HEK293 (cell line): ENCODE data around the gene MYH7B.

Source experiments
- CTCF ChIA-PET: fragments of 350-600 bp; formaldehyde crosslinking; extraction: SDS; loops from one replicate; lab custom pipeline; 2021; ENCODE audit warnings: antibody characterized with exemption; lab: Yijun Ruan, JAX
- POLR2A ChIA-PET: fragments of 300-600 bp; formaldehyde crosslinking; extraction: SDS; loops from one replicate; lab custom pipeline; 2020; ENCODE audit warnings: antibody characterized with exemption, inconsistent platforms; lab: Yijun Ruan, JAX
- H3K27ac ChIP-seq: fragments of 200-500 bp; sonication (Bioruptor generic); 2 replicates; pipeline ENCODE4 v1.5.1; 2014; ENCODE audit warnings: low read depth, low read length, control low read depth, inconsistent platforms; ENCODE audit errors: extremely low read depth
- H3K36me3 ChIP-seq, 2 experiments: fragments of 200-500 bp in 1 of 2; sonication (Bioruptor generic) in 1 of 2; 1 replicate in 1 of 2; 2 replicates in 1 of 2; pipeline ENCODE4 v1.5.1; 2014 to 2017; ENCODE audit warnings: inconsistent platforms in 2 of 2, low read length in 2 of 2; ENCODE audit not compliant: control insufficient read depth in 2 of 2, insufficient read depth in 1 of 2
- H3K4me1 ChIP-seq: fragments of 200-500 bp; sonication (Bioruptor generic); 2 replicates; pipeline ENCODE4 v1.5.1; 2014; ENCODE audit warnings: mild to moderate bottlenecking, low read length, inconsistent platforms; ENCODE audit not compliant: control insufficient read depth, insufficient read depth
- H3K4me3 ChIP-seq: 2 replicates; pipeline ENCODE4 v1.5.1; 2011; ENCODE audit warnings: low read depth, mild to moderate bottlenecking, control low read depth, low read length, moderate library complexity
- H3K9me3 ChIP-seq: fragments of 200-500 bp; sonication (Bioruptor generic); 2 replicates; pipeline ENCODE4 v1.5.1; 2014; ENCODE audit warnings: low read depth, low read length, inconsistent platforms; ENCODE audit not compliant: control insufficient read depth, insufficient read depth
- GLI2 ChIP-seq: fragments of 450-650 bp; formaldehyde crosslinking; IDR thresholded peaks from 2 replicates; pipeline ENCODE4; 2017; ENCODE audit warnings: missing biosample characterization, missing genetic modification characterization, low read depth, borderline replicate concordance
- HOXC10 ChIP-seq: sonication (generic); formaldehyde crosslinking; IDR thresholded peaks from 2 replicates; pipeline ENCODE4 v1.8.1; 2023; ENCODE audit warnings: mild to moderate bottlenecking, missing genetic modification reagents
- MYNN ChIP-seq: fragments of 450-650 bp; formaldehyde crosslinking; IDR thresholded peaks from 2 replicates; pipeline ENCODE4 v1.5.1; 2016; ENCODE audit warnings: missing biosample characterization, missing genetic modification characterization, borderline replicate concordance
- PBX3 ChIP-seq: sonication (generic); formaldehyde crosslinking; IDR thresholded peaks from 2 replicates; pipeline ENCODE4 v1.8.1; 2022; ENCODE audit warnings: mild to moderate bottlenecking, moderate library complexity, missing genetic modification reagents
- PRDM1 ChIP-seq: fragments of 450-650 bp; formaldehyde crosslinking; IDR thresholded peaks from 2 replicates; pipeline ENCODE4; 2016; ENCODE audit warnings: missing biosample characterization, missing genetic modification characterization
- SALL2 ChIP-seq: fragments of 450-650 bp; formaldehyde crosslinking; IDR thresholded peaks from 2 replicates; pipeline ENCODE4 v1.5.0; 2017; ENCODE audit warnings: missing biosample characterization, mild to moderate bottlenecking, missing genetic modification characterization, borderline replicate concordance
- ZBTB17 ChIP-seq: fragments of 450-650 bp; formaldehyde crosslinking; IDR thresholded peaks from 2 replicates; pipeline ENCODE4 v1.5.1; 2016; ENCODE audit warnings: missing biosample characterization, missing genetic modification characterization
- ZNF274 ChIP-seq, 2 experiments: fragments of 200-500 bp in 1 of 2; fragments of 450-650 bp in 1 of 2; sonication (Bioruptor generic) in 1 of 2; formaldehyde crosslinking in 1 of 2; IDR thresholded peaks; 2 replicates each; pipeline versions ENCODE4 v1.5.1 to v1.6.1; 2014 to 2016; ENCODE audit warnings: borderline replicate concordance in 1 of 2, inconsistent platforms in 1 of 2, low read length in 1 of 2, missing biosample characterization in 1 of 2, missing genetic modification characterization in 1 of 2
- ZNF311 ChIP-seq: fragments of 450-650 bp; formaldehyde crosslinking; IDR thresholded peaks from 2 replicates; pipeline ENCODE4 v1.5.1; 2017; ENCODE audit warnings: missing biosample characterization, missing genetic modification characterization, borderline replicate concordance
- ZNF350 ChIP-seq: fragments of 450-650 bp; formaldehyde crosslinking; IDR thresholded peaks from 2 replicates; pipeline ENCODE4 v1.5.0; 2017; ENCODE audit warnings: missing biosample characterization, mild to moderate bottlenecking, missing genetic modification characterization
- ZNF529 ChIP-seq: fragments of 450-650 bp; formaldehyde crosslinking; IDR thresholded peaks from 2 replicates; pipeline ENCODE4 v1.5.1; 2017; ENCODE audit warnings: missing genetic modification characterization, missing biosample characterization; ENCODE audit not compliant: insufficient replicate concordance
- ZNF580 ChIP-seq: fragments of 450-650 bp; formaldehyde crosslinking; IDR thresholded peaks from 2 replicates; pipeline ENCODE4 v1.5.1; 2016; ENCODE audit warnings: missing biosample characterization, missing genetic modification characterization
- ZNF600 ChIP-seq: fragments of 450-650 bp; formaldehyde crosslinking; IDR thresholded peaks from 2 replicates; pipeline ENCODE4 v1.5.1; 2016; ENCODE audit warnings: missing biosample characterization, missing genetic modification characterization
- ZNF626 ChIP-seq: fragments of 450-650 bp; sonication (Bioruptor Pico); formaldehyde crosslinking; IDR thresholded peaks from 2 replicates; pipeline ENCODE4 v1.5.1; 2018; ENCODE audit warnings: missing biosample characterization, missing genetic modification characterization, inconsistent platforms
- ZNF629 ChIP-seq: fragments of 450-650 bp; formaldehyde crosslinking; IDR thresholded peaks from 2 replicates; pipeline ENCODE4 v1.5.1; 2017; ENCODE audit warnings: missing biosample characterization, missing genetic modification characterization
- ZNF658 ChIP-seq: fragments of 450-650 bp; formaldehyde crosslinking; IDR thresholded peaks from 2 replicates; pipeline ENCODE4; 2016; ENCODE audit warnings: missing biosample characterization, missing genetic modification characterization
- ZNF692 ChIP-seq: fragments of 450-650 bp; formaldehyde crosslinking; IDR thresholded peaks from 2 replicates; pipeline ENCODE4 v1.5.1; 2016; ENCODE audit warnings: missing biosample characterization, missing genetic modification characterization
- ZNF701 ChIP-seq: fragments of 450-650 bp; formaldehyde crosslinking; IDR thresholded peaks from 2 replicates; pipeline ENCODE4 v1.5.1; 2016; ENCODE audit warnings: missing biosample characterization, missing genetic modification characterization
- ZNF76 ChIP-seq: fragments of 450-650 bp; formaldehyde crosslinking; IDR thresholded peaks from 2 replicates; pipeline ENCODE4; 2016; ENCODE audit warnings: low read depth, missing biosample characterization, missing genetic modification characterization, borderline replicate concordance

Gene MYH7B

GRCh38 chr20:34998331-34998950, 42.8 kb downstream of the MYH7B start:
- ChIA-PET POLR2A (no interaction called here), CTCF (interaction anchor here (0.6 to 1.8 kb wide), 3 partner anchors 39 to 164 kb away, joined by 3 to 6 read pairs (median 3); no protein-coding TSS in a partner anchor)
- Histone ChIP-seq H3K9me3 (no peaks in the 10 kb centered on the region), H3K4me1 (no peaks in the 10 kb centered on the region), H3K27ac (no peak overlapping the region), H3K36me3 (peaks cover 0 to 91% of the 10 kb centered on the region in 2 experiments; a peak in 1 of 3 replicates), H3K4me3 (no peak overlapping the region)
- TF ChIP-seq ZNF600 (tag by site-specific recombination) (0 out of 2 replicates have a peak, but pooled peaks have one; percentile 3), ZNF350 (tag by site-specific recombination) (no peak), MYNN (no peak), ZNF274 (IDR thresholded peaks at IDR 0.05; ENCODE audit: low read length) (no peak), ZNF274 (tag by site-specific recombination; IDR thresholded peaks at IDR 0.05; ENCODE audit: borderline replicate concordance) (no peak), ZNF529 (no peak), GLI2 (tag by site-specific recombination) (no peak), ZBTB17 (tag by site-specific recombination) (peak; percentile 55; the same call in 1 of the 2 replicates), ZNF658 (tag by site-specific recombination) (no peak), ZNF629 (tag by site-specific recombination) (no peak), PBX3 (no peak), SALL2 (tag by site-specific recombination) (no peak), ZNF701 (tag by site-specific recombination) (no peak)

- POLR2A ChIA-PET: no interaction called here
- H3K4me3 ChIP-seq: no peak overlapping the region
- no peaks in the 10 kb centered on the region for H3K9me3 ChIP-seq
- peaks cover 0 to 91% of the 10 kb centered on the region in 2 experiments; a peak in 1 of 3 replicates for H3K36me3 ChIP-seq
- no peak overlapping the region for H3K27ac ChIP-seq
- no peaks in the 10 kb centered on the region for H3K4me1 ChIP-seq
- TF ChIP-seq HOXC10 (CRISPR knock-in tag): no peak
- no peak for TF ChIP-seq MYNN
- no peak for TF ChIP-seq ZNF76 (tag by site-specific recombination)
- no peak for TF ChIP-seq ZNF692 (tag by site-specific recombination)
- TF ChIP-seq PRDM1 (tag by site-specific recombination): no peak
- TF ChIP-seq ZNF580 (tag by site-specific recombination): no peak
- no peak for TF ChIP-seq ZNF311
- TF ChIP-seq ZNF626 (tag by site-specific recombination): no peak
- TF ChIP-seq, all 188 proteins: peak for 0
- CTCF ChIA-PET: interaction anchor here (0.9 to 1.8 kb wide), 2 partner anchors 125 to 164 kb away, joined by 3 to 6 read pairs; no protein-coding TSS in a partner anchor
Measured at GRCh38 chr20:34999021-34999451, 43.4 kb downstream of the MYH7B start.
